Hindlimb muscle (tissue), 1 donor: ENCODE results near the gene ACTRT3. TPM values are rescaled to one million over a fixed set of nuclear protein-coding genes. Genes with fewer than 3 reads are reported as not detected.

ENCODE experiments used
- polyA plus RNA-seq: library from polyadenylated mRNA; unstranded; fragments of 120-200 nt; gene quantifications from one replicate; pipeline ENCODE4 v1.2.1, GENCODE V29; 2013; ENCODE audit not compliant: insufficient read length

The ACTRT3 gene
- polyA plus RNA-seq, 1 donor, result 2.1 TPM

Other genes with a start within 250 kb of the ACTRT3 start
- gene MECOM, start 105.8 kb downstream of the ACTRT3 start, polyA plus RNA-seq, result 12.2 TPM
- gene TERC, start 4.5 kb downstream of the ACTRT3 start, polyA plus RNA-seq, result not detected
- gene MYNN, start 3.8 kb upstream of the ACTRT3 start, polyA plus RNA-seq, result 17.4 TPM
- not detected for gene LRRIQ4, start 43.3 kb upstream of the ACTRT3 start, polyA plus RNA-seq
- gene LRRC34, start 43.3 kb upstream of the ACTRT3 start, polyA plus RNA-seq, result 3.3 TPM
- not detected for gene LRRC31, start 100.4 kb upstream of the ACTRT3 start, polyA plus RNA-seq
- gene SAMD7, start 142.0 kb upstream of the ACTRT3 start, polyA plus RNA-seq, result not detected
- gene SEC62, start 197.2 kb upstream of the ACTRT3 start, polyA plus RNA-seq, result 66.3 TPM